Measurements from ENCODE around the gene SRMS.

SRMS gene

GRCh38 chr20:63542696-63543095, 4.9 kb downstream of the SRMS start:
- H3K27ac ChIP-seq: no peak overlapping the region
- no peak for DNase-seq (ENCODE audit: low spot score)
- TF ChIP-seq, protein P1, sequence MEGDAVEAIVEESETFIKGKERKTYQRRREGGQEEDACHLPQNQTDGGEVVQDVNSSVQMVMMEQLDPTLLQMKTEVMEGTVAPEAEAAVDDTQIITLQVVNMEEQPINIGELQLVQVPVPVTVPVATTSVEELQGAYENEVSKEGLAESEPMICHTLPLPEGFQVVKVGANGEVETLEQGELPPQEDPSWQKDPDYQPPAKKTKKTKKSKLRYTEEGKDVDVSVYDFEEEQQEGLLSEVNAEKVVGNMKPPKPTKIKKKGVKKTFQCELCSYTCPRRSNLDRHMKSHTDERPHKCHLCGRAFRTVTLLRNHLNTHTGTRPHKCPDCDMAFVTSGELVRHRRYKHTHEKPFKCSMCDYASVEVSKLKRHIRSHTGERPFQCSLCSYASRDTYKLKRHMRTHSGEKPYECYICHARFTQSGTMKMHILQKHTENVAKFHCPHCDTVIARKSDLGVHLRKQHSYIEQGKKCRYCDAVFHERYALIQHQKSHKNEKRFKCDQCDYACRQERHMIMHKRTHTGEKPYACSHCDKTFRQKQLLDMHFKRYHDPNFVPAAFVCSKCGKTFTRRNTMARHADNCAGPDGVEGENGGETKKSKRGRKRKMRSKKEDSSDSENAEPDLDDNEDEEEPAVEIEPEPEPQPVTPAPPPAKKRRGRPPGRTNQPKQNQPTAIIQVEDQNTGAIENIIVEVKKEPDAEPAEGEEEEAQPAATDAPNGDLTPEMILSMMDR (IDR thresholded peaks at IDR 0.05): no peak
- H3K4me3 ChIP-seq: no peak overlapping the region

DNA sequence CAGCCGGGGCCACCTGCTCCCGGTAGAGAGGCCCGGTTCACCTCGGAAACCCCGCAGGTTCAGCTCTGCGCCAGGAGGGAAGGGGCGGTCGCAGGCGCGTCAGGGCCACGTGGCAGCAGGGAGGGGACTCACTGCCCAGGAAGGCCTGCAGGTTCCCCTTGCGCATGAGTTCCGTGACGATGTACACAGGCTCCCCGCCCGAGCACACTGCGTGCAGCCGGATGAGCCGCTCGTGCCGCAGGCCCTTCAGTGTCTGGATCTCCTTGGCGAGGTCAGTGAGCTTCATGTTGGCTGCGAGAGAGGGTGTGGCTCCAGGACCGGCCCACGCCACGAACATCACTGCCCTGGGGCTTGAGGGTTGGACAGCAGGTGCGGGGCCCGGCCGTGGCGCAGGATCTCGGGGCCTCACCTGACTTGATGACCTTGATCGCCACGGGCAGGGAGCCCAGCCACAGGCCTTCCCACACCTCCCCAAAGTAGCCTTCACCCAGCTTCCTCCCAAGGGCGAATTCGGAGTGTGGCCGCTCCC, 5.5 kb downstream of the SRMS start:
- TF ChIP-seq, protein P1 (IDR thresholded peaks at IDR 0.05): no peak
- no peak for DNase-seq (ENCODE audit: low spot score)
- H3K27ac ChIP-seq: no peak overlapping the region
- no peak overlapping the region for H3K4me3 ChIP-seq

DNA sequence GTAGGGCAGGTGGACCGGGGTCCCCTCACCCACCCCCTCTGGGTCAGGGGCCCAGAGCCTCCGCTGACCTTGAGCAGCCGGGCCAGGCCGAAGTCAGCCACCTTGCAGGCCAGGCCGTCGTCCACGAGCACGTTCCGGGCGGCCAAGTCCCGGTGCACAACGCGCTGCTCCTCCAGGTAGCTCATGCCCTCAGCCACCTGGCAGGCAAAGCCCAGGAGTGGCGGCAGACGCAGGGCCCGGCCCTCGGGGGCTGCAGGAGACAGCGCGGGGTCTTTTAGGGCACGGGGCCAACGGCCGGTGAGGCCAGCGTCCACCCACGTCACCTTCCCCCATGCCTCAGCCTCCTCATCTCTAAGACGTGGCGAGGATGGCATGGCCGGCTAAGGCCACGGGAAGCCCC, 6.2 kb downstream of the SRMS start:
- no peak for DNase-seq (ENCODE audit: low spot score)
- TF ChIP-seq, protein P1 (IDR thresholded peaks at IDR 0.05): no peak
- Histone ChIP-seq H3K27ac (no peak overlapping the region), H3K4me3 (no peak overlapping the region)

GRCh38 chr20:63540417-63541186, 6.9 kb downstream of the SRMS start:
- no peak overlapping the region for H3K27ac ChIP-seq
- DNase-seq (ENCODE audit: low spot score): no peak
- no peak overlapping the region for H3K4me3 ChIP-seq
- TF ChIP-seq, protein P1 (IDR thresholded peaks at IDR 0.05): no peak

GRCh38 chr20:63539441-63540370, 7.8 kb downstream of the SRMS start:
- no peak for DNase-seq (ENCODE audit: low spot score)
- Histone ChIP-seq H3K4me3 (no peak overlapping the region), H3K27ac (no peak overlapping the region)
- TF ChIP-seq, protein P1 (IDR thresholded peaks at IDR 0.05): no peak

- no peak for DNase-seq (ENCODE audit: low spot score)
Observed at GRCh38 chr20:63539092-63539430, 8.5 kb downstream of the SRMS start.

More at GRCh38 chr20:63539092-63539430, 8.5 kb downstream of the SRMS start:
- no peak overlapping the region for H3K27ac ChIP-seq
- no peak overlapping the region for H3K4me3 ChIP-seq
- TF ChIP-seq, protein P1 (IDR thresholded peaks at IDR 0.05): no peak
